HepG2 (cell line): ENCODE data around the gene PPM1F.

Experiments used
- FOXP4 ChIP-seq: sonication (generic); formaldehyde crosslinking; IDR thresholded peaks from 2 replicates; pipeline ENCODE4 v1.4.0; 2020; ENCODE audit warnings: missing genetic modification reagents
- MBNL3 ChIP-seq: fragments of 250-450 bp; sonication (Bioruptor Pico); conservative IDR thresholded peaks from 2 replicates; pipeline ENCODE4 v1.8.0; 2022; ENCODE audit warnings: mild to moderate bottlenecking, inconsistent platforms
- PRDM4 ChIP-seq: sonication (generic); formaldehyde crosslinking; IDR thresholded peaks from 2 replicates; pipeline ENCODE4 v1.9.0; 2021; ENCODE audit warnings: missing genetic modification reagents, borderline replicate concordance
- ZNF432 ChIP-seq: sonication (generic); formaldehyde crosslinking; IDR thresholded peaks from 2 replicates; pipeline ENCODE4 v1.5.0; 2020; ENCODE audit warnings: missing genetic modification reagents, mild to moderate bottlenecking, borderline replicate concordance

GRCh38 chr22:21951062-21951461 lies 1.6 kb downstream of the PPM1F start:
- TF ChIP-seq FOXP4 (CRISPR knock-in tag) (no peak), PRDM4 (CRISPR knock-in tag) (no peak), ZNF432 (CRISPR knock-in tag) (no peak), MBNL3 (CRISPR knock-in tag) (no peak)
